Measurements from ENCODE around the gene DSCAML1.

Gene DSCAML1

DNA sequence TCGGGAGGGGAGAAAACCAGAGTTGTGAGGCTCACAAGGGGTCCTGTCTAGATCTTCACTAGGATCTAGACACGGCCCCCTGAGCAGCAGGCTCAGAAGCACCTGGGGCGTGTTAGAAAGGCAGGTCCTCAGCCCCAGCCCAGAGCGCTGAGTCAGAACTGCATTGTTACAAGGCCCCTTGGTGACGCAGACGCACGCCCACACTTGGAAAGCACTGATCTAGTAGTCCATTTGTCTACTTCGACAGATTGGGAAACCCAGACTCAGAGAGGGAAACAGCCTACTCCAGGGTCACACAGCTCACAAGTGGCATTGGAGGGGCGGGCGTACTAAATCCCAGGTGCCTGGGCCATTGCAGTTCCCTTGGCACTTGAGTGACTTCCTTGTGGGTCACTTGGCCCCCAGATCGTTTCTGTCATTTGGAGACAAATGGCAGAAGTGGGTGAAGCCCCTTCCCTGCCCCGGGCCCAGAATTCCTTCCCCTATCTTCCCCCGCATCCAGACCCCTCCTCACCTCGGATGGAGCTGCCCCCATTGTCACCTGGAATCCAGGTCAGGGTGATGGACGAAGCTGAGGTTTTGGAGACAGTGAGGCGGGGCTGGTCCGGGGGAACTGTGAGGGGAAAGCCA is 358.5 kb downstream of the DSCAML1 start:
- DNase-seq: no peak

DNA sequence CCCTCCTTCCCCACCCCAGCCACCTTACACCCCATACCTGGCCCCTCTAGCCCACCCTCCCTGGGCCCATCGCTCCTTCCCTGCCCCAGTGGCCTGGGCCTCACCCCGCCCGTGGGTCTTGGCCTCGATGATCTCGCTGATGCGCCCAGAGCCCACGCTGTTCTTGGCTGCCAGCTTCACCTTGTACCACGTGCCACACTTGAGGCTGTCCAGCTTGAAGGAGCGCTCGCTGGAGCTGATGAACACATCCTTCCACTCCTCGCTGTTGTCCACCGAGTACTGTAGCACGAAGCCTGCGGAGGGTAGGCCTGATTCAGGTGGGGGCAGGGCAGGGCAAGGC is 359.3 kb downstream of the DSCAML1 start:
- DNase-seq: no peak

DNA sequence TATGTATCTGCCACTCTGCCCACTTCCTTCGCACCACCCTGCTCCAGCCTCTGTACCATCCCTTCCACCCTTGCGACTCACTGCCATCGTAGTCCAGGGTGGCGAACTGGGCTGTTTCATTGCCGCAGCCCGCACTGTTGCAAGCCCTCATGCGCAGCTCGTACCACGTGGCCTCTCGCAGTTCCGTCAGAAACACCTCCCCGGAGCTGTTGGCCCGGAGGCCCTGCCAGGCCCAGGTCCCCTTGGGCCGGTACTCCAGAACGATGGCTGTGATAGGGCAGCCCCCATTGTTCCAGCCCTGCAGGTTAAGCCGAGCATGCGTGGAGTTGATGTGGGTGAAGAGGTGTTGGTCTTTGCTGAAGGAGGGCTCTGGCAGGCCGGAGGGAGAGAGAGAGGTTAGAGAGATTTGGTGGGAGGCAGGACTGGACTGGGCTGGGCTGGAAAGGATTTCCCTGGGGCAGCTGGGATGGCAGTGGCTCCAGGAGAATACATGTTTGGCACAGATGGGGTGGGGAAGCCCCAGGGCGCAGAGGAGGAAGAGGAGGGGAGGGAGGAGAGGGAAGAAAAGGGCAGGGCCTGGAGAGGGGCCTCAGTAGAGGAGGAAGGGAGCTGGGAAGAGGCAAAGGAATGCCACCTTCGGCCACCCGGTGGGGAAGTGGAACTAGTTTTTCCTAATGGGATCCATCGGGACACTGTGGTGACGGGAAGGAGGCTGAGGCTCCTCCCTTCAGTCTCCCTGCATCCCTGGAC is 359.8 kb downstream of the DSCAML1 start:
- no peak for DNase-seq

DNA sequence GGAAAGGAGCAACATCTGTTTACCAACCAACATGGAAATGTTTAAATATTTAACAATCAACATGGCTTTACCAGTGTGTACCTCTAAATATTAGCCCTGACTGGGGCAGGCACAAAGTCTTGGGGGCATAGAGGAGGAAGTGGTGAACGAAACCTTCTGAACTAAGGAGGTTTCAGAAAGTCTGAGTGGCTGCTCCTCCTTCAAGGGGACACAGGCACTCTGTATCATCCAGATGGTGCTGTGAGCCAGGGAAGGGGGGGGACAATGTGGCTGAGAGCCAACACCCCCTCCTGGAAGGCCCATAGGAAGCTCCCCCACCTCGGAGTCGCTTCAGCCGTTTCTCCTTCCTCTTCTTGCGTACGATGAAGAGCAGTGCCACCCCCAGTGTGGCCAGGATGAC is 361.7 kb downstream of the DSCAML1 start:
- DNase-seq: no peak

DNA sequence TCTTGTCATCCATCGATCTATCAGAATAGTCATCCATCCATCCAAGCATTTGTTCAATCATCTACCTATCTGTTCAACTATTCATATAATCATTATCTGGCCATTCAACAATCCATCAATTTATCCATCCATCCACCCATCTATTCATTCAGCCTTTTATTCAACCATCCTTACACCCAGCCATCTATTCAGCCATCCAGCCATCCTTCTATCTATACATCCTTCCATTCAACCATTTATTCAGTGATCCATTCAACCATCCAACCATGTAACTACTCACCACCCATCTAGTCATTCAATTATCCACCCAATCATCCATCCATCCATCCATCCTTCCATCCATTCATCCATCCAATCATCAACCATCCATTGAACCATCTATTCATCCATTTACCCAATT is 362.5 kb downstream of the DSCAML1 start:
- DNase-seq: no peak

DNA sequence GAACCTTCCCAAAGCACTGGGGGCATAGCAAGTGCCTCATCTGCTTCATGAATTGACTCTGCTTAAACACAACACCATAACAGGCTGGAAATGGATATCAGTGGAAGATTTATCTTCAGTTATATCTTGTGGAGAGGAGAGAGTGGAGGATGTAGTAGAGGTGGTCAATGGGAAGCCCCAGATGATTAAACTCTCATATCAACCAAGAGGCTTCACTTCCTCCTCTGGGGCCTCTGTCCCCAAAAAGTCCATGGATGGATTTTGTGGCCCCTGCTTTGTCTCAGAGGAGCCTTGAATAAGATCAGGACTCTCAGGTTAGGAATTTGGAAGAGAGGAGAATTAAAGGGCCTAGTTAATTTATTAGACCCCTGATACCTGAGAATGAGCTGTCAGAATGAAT is 363.3 kb downstream of the DSCAML1 start:
- DNase-seq: no peak

DNA sequence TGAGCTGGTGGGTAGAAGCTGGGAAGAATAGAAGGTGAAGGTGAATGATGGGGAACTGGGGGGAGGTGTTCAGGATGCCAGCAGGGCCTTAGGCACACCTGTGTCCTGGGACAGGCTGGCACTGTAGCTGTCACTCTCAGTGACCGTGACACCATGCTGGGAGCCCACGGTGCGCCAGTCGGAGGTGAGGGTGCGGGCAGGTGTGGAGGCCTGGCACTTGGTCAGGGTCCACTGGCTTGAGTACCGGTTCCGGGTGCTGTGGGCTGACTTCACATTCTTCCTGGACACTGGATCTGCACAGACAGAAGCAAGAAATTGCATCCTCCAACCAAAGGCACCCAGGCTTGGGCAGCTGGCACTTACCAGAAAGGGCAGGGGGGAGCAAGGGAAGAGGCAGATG is 365.6 kb downstream of the DSCAML1 start:
- DNase-seq: no peak

DNA sequence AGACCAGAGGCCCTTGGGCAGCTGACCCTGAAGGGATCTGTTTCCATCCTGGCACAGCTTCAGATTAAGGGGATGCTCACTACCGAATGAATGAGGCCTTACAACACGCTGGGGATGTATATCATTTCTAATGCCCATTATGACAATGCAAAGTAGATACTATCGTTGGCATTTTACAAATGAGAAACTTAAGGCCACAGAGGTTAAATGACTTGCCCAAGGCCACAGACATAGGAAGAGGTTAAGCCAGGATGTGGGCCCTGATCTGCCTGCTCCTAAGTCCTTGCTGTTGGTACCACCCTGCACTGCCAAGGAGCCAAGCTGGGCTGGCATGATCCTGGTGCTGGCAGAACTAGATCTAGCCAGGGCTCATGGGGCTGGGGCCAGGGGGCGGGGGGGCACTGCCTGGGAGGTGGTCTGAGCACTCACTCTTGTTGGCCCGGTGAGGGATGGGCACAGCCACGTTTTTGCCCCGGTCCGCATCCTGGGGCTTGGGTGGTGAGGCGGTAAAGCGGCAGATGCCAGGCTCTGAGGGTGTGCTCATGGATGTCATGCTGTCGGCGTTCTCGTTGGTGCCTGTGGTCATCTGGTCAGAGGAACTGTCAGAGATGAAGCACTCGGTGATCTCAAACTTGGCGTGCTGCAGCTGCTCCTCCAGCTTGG is 366.6 kb downstream of the DSCAML1 start:
- DNase-seq: no peak

DNA sequence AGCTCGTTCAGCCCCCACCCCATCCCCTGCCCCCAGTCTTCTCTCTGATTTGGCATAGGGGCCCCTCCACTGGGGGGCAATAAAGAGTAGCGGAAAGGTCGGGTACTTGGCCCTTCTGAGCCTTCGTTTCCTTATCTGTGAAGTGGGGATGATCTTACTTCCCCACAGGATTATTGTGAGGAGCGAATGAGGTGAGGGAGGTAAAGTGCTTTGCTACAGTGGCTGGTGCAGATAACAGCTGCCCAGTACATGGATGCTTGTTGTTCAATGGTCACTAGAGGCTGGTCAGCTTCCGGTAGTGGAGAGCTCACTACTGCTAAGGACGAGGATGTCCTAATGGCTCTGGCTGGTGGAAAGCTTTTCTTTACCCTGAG is 368.2 kb downstream of the DSCAML1 start:
- DNase-seq: no peak

DNA sequence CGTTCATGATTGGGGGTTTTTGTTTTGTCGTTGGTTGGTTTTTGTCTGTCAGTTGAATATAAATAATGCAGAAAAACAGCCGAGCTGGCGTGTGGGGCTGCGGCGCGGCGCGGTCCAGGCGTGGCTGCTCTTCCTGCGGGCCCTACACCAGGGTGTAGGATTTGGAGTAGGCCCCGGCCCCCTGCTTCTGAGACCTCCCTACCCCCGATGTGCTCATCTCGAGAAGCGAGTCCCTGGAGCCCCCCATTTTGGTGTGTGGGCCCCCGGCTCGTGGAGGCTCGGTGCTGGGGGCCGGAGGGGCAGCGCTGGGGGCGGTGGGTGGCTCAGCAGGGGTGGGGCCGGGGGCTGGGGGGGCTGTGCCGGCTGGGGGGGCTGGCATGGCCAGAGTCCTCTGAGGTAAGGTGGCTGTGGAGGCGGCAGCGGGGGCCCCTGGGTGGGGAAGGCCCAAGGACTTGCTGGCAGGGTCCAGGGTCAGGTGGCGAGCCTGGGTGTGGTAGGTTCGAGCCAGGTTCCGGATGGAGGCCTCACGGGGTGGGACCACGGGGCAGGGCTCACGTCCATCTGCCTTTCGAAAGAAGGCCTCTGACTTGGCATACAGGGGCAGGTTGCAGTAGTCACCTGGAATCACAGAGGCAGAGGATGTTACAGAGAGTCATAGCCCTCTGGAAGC is 368.7 kb downstream of the DSCAML1 start:
- no peak for DNase-seq

DNA sequence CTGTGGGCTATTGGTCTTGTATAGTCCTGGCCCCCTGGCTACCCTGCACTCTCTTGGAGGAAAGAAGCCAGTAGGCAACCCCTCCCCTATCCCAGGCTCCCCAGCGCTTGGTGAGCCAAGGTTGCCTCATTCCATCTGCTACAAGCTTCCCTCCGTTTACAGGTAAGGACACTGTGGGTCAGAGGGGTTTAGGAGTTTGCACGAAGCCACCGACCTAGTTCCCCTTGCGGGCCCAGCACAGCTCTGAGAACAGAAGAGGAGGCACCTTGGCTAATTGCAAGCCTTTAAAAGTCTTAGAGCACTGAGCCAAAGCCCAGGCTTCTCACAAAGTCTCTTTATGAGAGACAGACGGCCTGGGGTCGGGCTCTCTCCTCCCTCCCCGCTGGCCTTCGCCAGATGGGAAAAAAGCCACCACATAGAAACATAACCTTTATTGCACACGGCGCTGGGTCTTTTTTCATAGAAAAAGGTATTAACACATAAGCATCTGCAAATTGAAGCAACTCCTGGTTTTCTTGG is 369.6 kb downstream of the DSCAML1 start:
- DNase-seq: no peak

DNA sequence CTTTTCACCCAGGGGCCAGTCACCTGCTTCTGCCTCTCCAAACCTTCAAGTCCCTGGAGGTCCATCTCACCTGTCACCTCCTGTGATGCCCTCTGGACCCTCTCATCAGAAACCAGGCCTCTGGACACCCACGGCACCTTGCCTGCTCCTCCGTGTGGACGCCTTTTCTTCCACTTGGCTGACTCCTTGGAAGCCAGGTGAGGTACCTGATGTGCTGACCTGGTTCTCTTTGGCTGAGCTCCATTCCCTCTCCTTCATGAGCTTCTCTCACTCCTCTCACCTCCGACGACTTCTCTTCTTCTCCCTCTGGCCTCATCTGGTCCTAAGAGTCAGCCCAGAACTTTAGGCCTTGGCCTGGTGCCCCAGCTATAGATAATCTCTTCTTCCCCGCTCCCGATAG is 370.1 kb downstream of the DSCAML1 start:
- DNase-seq: peak in 1 of 2 experiments; percentile 14

DNA sequence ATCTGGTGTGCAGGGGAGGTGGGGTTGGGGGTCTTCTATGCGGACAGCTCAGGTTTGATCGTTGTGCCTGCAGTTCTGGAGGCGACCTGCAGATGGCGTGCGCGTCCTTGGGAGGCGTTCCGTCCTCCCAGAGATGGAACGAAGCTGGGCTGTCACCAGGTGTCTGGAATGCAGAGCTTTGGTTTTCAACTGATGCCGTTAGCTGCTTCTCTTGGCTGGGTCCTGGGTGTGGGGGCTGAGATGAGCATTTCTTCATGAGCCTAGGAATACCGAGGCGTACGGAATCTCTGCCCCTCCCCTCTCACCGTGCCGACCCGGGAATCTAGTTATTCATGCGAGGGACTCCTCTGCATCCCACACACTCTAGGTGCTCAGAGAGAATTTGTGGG is 370.7 kb downstream of the DSCAML1 start:
- DNase-seq: peak; percentile 68 to 83

DNA sequence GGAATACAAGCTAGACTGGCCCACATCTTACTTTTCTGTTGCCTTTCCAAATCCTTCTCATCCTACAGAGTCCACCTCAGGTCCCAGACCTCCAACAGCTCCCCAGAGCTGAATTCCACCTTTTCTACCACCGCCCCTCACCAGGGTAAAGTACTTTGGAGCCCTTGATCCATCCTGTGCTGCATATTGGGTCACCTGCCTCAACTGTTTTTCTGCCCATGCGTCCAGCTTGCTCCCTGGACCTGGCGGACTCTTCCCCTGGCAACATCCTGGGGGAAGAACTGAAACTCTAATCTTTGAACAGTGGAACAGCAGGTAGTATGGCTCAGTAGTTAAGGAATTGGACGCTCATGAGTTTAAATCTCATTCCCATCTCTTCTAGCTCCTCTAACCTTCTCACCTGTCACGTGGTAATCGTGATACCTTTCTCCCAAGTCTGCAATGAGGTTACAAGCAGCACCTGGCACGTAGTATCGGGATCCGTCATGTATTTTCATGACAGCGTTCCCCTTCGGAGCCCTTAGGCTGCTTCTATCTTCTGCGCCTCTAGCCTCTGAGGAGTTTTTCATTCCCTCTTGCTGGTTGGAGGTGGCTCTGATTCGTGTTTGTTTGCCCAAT is 371.2 kb downstream of the DSCAML1 start:
- no peak for DNase-seq

DNA sequence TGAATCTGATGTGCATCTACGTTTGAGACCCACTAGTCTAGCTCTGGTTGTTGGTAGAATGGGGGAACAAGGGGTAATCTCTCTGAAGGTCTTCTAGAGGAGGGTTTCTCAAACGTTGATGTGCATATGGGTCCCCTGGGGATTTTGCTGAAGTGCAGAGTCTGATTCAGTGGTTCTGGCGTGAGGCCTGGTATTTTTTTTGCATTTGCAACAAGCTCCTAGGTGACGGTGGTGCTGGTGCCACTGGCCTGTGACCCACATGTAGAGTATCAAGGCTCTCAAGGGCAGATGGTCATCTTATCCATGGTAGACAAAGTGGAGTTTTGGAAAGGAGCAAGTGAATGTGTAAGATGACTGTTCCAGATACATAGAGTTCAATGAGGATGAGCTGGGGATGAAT is 372.2 kb downstream of the DSCAML1 start:
- peak in 1 of 2 experiments; percentile 28 for DNase-seq

DNA sequence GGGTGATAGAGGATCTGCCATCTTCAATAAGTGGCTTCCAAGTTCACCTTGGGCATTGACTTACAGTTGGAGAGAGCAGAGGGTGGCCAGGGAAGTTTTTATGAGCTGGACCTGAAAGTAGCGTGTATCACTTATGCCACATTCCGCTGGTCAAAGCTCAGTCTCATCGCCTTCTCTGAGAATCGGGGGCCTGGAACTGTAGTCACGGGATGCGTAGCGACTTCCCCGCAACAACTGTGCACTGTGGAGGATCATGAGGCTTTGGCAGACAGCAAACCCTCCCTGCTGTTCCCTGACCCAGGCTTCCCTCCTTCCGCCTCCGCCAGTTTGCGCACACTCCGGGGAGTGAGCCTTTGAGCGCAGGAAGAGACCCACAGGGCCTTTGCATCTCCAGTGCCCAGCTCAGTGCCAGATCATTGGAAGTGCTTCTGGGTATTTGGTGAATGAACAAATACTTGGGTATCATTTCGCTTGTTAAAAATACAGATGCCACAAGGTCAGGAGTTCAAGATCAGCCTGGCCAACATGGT is 373.9 kb downstream of the DSCAML1 start:
- no peak for DNase-seq

DNA sequence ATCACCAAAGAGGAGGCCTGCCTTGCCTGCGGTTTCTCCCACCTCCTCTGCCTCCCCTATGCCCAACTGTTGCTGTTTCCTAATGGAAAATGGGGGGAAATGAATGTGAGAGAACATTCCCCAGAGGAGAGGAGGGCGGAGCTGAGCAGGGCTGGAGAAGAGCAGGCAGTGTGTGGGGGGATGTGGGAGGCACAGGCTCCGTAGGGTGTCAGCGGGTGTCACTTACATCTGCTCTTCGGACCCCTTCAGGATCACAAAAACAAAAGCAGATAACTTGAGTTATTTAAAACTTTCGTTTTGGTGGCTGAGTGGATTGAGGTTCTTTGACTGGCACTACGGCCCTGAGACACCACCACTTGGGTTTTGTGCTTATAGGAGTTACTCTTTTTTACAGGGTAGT is 375.5 kb downstream of the DSCAML1 start:
- DNase-seq: no peak

DNA sequence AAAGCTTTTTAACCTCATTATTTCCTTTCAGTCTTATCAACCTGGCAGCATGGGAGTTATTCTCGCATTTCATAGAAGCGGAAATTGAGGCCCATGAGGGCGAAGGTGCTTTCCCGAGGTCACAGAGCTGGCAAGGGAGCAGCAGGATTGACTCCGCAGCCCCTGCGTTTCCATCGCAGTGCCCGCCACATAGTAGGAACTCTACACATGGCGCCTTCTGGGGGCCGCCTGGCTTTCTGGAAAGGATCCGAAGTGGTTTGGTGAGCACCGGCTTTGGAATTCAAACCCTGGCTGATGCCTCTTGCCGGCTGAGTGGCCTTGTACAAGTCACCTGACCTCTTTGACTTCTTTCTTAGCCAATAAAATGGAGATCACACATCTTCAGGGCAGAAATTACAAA is 376.0 kb downstream of the DSCAML1 start:
- DNase-seq: no peak

DNA sequence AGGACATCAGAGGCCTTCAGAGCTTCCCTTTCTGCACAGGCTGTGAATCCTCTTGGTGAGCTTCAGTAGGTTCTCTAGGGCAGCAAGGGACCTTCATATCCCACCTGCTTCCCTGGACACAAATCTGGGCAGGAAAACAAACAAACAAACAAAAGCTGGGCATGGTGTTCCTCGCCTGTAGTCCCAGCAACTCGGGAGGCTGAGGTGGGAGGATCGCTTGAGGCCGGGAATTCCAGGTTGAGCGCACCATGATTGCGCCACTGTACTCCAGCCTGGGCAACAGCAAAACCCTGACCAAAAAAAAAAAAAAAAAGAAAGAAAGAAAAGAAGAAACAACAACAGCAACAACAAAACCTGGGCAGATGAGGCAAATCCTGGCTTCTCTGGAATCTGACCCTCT is 376.4 kb downstream of the DSCAML1 start:
- no peak for DNase-seq

DNA sequence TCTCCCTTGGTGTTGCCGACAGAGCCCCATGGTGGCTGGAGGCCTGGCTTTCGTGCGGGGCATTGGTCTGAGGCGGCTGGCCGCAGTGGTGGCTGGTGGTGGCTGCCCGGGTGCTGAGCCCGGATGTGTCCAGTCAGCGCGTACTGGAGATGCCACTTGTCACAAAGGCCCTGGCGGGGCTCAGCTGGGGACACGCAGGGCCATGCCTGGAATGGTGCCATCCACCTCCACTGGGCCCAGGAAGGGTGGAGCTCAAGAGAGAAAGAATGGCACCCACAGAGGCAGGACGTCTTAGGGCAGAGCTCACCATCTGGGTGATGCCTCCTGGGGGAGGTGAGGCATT is 376.9 kb downstream of the DSCAML1 start:
- no peak for DNase-seq

DNA sequence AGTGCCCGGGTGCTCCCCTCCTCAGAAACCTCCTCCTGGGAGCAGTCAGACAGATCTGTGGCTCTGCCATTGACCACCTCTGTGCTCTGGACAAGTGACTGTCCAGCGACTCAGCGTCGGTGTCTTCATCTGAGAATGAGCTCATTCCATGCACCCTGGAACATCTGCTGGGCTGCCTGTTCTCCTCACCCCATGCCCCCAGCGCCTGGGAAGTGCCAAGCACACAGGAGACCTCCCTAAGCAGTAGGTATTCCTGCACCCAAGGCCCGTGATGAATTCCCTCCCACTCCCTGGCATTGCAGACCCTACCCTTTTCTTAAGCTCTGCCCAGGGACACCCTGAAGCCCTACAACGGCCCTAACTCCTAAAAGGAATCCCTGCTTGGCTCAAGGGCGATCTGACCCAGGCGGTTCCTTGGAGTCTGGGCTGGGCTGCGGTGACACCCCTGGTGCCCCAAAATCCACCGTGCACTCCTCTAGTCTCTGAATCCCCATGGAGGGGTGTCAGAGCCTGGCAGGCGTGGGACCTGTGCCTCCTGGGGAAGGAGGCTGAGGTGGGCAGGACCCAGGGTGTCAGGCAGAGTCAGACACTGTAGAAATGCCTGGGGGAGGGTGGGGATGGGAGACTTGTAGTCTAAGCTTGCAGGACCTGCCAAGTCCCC is 377.4 kb downstream of the DSCAML1 start:
- DNase-seq: no peak

DNA sequence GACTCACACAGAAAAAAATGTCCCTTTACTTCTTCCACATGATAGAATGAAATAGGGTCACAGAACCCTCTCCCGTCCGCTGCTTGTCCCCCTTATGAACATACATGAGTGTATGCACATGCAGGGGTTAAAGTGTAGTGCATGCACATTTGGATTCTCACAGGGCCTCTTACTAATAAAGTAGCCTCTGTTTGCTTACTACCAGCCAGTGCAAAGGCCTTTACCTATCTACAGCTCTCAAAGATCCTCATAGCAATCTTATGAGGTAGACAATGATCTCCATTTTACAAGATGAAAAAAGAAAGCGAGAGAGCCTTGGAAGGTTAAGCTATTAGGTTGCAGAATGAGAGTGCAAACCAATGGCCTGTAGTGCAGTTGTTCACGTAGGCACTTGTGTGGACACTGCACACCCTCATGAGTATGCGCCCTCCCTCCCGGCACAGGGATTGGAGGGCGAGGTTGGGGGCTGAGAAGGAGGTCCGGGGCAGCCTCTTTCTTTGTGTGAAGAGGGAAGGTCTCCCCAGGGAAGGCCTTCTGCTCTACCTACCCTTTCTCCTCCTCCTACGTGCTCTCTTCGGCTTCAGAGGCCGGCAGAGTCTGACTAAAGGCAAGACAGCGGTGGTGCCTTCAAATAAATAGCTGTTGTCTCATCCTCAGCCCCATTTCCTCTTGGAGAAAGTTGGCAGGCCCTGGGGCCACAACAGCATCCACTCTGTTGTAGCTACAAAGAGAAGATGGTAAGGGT is 378.1 kb downstream of the DSCAML1 start:
- no peak for DNase-seq
